GM23338 (cell line): ENCODE results near the gene SEH1L. TPM values are rescaled to one million over a fixed set of nuclear protein-coding genes. Genes with fewer than 3 reads are reported as not detected.

Source experiments
- ATAC-seq: fragments of 200-7000 bp; cut with Tn5 transposase; 3 replicates; pipeline ENCODE4 v1.9.1; 2020
- DNase-seq: peaks from one replicate; pipeline ENCODE4 v3.0.0-alpha.2; 2015; ENCODE audit warnings: low spot score
- H2AFZ ChIP-seq: fragments of 200-600 bp; sonication (generic); 2 replicates; pipeline ENCODE4 v1.8.0; 2016; ENCODE audit warnings: antibody characterized with exemption, mild to moderate bottlenecking, moderate library complexity
- H3F3A ChIP-seq: fragments of 200-600 bp; sonication (generic); replicated peaks from 2 replicates; pipeline ENCODE4 v1.8.0; 2017; ENCODE audit warnings: antibody characterized with exemption, mixed run types, low read depth
- H3K27ac ChIP-seq: fragments of 200-600 bp; sonication (generic); 2 replicates; pipeline ENCODE4 v1.6.1; 2016; ENCODE audit warnings: low read depth
- H3K27me3 ChIP-seq: fragments of 200-600 bp; sonication (generic); 2 replicates; pipeline ENCODE4 v1.8.0; 2016; ENCODE audit warnings: mild to moderate bottlenecking, mixed run types, moderate library complexity; ENCODE audit not compliant: insufficient read depth
- H3K36me3 ChIP-seq: fragments of 200-600 bp; sonication (generic); 2 replicates; pipeline ENCODE4 v1.8.0; 2016; ENCODE audit warnings: mild to moderate bottlenecking; ENCODE audit not compliant: insufficient read depth
- H3K4me1 ChIP-seq: fragments of 200-600 bp; sonication (generic); 2 replicates; pipeline ENCODE4 v1.8.0; 2016; ENCODE audit warnings: mild to moderate bottlenecking, moderate library complexity; ENCODE audit not compliant: insufficient read depth
- H3K4me2 ChIP-seq: fragments of 200-600 bp; sonication (generic); 2 replicates; pipeline ENCODE4 v1.7.1; 2017; ENCODE audit warnings: mixed run types
- H3K4me3 ChIP-seq: fragments of 200-600 bp; sonication (generic); 2 replicates; pipeline ENCODE4 v1.6.1; 2016; ENCODE audit warnings: mixed run types
- H3K79me2 ChIP-seq: fragments of 200-600 bp; sonication (generic); replicated peaks from 2 replicates; pipeline ENCODE4 v1.8.0; 2017; ENCODE audit warnings: mild to moderate bottlenecking; ENCODE audit not compliant: insufficient read depth
- H3K9me2 ChIP-seq: fragments of 200-600 bp; sonication (generic); 2 replicates; pipeline ENCODE4 v1.8.0; 2017; ENCODE audit not compliant: insufficient read depth
- H4K20me1 ChIP-seq: fragments of 200-600 bp; sonication (generic); replicated peaks from 2 replicates; pipeline ENCODE4 v1.8.0; 2017; ENCODE audit warnings: mild to moderate bottlenecking; ENCODE audit not compliant: insufficient read depth
- H3K27ac Mint-ChIP-seq: 2 replicates; pipeline ENCODE4 v1.8.0; 2020; ENCODE audit warnings: inconsistent platforms, mild to moderate bottlenecking, moderate library complexity, mixed read lengths
- H3K27me3 Mint-ChIP-seq: 3 replicates; pipeline ENCODE4 v1.8.0; 2022; ENCODE audit warnings: low read depth, mild to moderate bottlenecking, moderate library complexity, mixed read lengths, inconsistent platforms; ENCODE audit not compliant: insufficient read depth, poor library complexity
- H3K36me3 Mint-ChIP-seq: 3 replicates; pipeline ENCODE4 v1.8.0; 2021; ENCODE audit warnings: low read depth, mild to moderate bottlenecking, inconsistent platforms, moderate library complexity, mixed read lengths
- H3K4me1 Mint-ChIP-seq: 3 replicates; pipeline ENCODE4 v1.8.0; 2020; ENCODE audit warnings: mild to moderate bottlenecking, inconsistent platforms, mixed read lengths
- H3K4me3 Mint-ChIP-seq: 3 replicates; pipeline ENCODE4 v1.8.0; 2021; ENCODE audit warnings: moderate library complexity, mild to moderate bottlenecking, inconsistent platforms, mixed read lengths
- H3K9me3 Mint-ChIP-seq: 3 replicates; pipeline ENCODE4 v1.8.0; 2020; ENCODE audit warnings: moderate library complexity, mild to moderate bottlenecking, inconsistent platforms, mixed read lengths
- CTCF ChIP-seq, 2 experiments: fragments of 200-600 bp in 1 of 2; sonication (generic) in 1 of 2; conservative IDR thresholded peaks; 2 replicates each; pipeline versions ENCODE4 v1.5.1 to v1.6.1; 2016 to 2017; ENCODE audit warnings: antibody characterized with exemption in 2 of 2, low read depth in 2 of 2, mild to moderate bottlenecking in 2 of 2, moderate library complexity in 1 of 2
- EZH2 ChIP-seq: fragments of 200-600 bp; sonication (generic); IDR thresholded peaks from one replicate; pipeline ENCODE4 v1.8.0; 2017; ENCODE audit warnings: antibody characterized with exemption, mild to moderate bottlenecking, low read depth; ENCODE audit not compliant: unreplicated experiment
- EZH2phosphoT487 ChIP-seq: fragments of 200-600 bp; sonication (generic); IDR thresholded peaks from one replicate; pipeline ENCODE4 v1.8.1; 2018; ENCODE audit warnings: antibody characterized with exemption; ENCODE audit not compliant: unreplicated experiment
- JUNB ChIP-seq: IDR thresholded peaks from one replicate; pipeline ENCODE4 v1.6.1; 2016; ENCODE audit warnings: antibody characterized with exemption; ENCODE audit not compliant: unreplicated experiment
- STAT1 ChIP-seq: IDR thresholded peaks from one replicate; pipeline ENCODE4 v1.6.1; 2016; ENCODE audit warnings: antibody characterized with exemption; ENCODE audit not compliant: unreplicated experiment
- ZNF331 ChIP-seq: fragments of 250-450 bp; sonication (Bioruptor Pico); IDR thresholded peaks from 2 replicates; pipeline ENCODE4 v1.5.0; 2020; ENCODE audit warnings: low read depth, mild to moderate bottlenecking, moderate library complexity
- ZNF462 ChIP-seq: fragments of 250-450 bp; sonication (Bioruptor Pico); IDR thresholded peaks from 2 replicates; pipeline ENCODE4 v1.5.0; 2020; ENCODE audit warnings: mild to moderate bottlenecking, moderate library complexity
- polyA plus RNA-seq: library from polyadenylated mRNA; unstranded; fragments of >200 nt; fragmentation: Nextera tagmentation; extraction: Ambion mirVana; gene quantifications from 2 replicates; pipeline ENCODE4 v1.2.1, GENCODE V29; 2016
- total RNA-seq: library from RNA; depleted of rRNA; stranded (reverse); fragments of >200 nt; shearing (Covaris generic); gene quantifications from 2 replicates; pipeline ENCODE4 v1.2.3, GENCODE V29; 2014

Gene SEH1L
- total and polyA plus RNA-seq, 2 experiments from 2014 or later, result 46.9 to 72.0 TPM

- TF ChIP-seq EZH2phosphoT487, result no peak
- no peak for TF ChIP-seq STAT1
- no peak for TF ChIP-seq EZH2
- TF ChIP-seq JUNB, result no peak
These were observed 50.7 kb downstream of the SEH1L start (continued) for GRCh38 chr18:12998332-12999060.

- DNase-seq (peak; percentile 94), ATAC-seq (peak; percentile 100)
- Mint-ChIP-seq H3K36me3 (peaks cover 4% of the 10 kb centered on the region), H3K27me3 (no peaks in the 10 kb centered on the region), H3K27ac (no peak overlapping the region), H3K9me3 (no peaks in the 10 kb centered on the region), H3K4me3 (no peak overlapping the region), H3K4me1 (no peaks in the 10 kb centered on the region; the same call in 2 of the 3 replicates)
- Histone ChIP-seq H3F3A (no peaks in the 10 kb centered on the region), H2AFZ (no peak overlapping the region), H3K4me3 (no peak overlapping the region), H3K27ac (0 out of 2 replicates have a peak overlapping the region, but pooled peaks have one; percentile 35), H3K4me2 (no peak overlapping the region), H3K27me3 (no peaks in the 10 kb centered on the region), H3K79me2 (peaks cover 40% of the 10 kb centered on the region), H3K9me2 (no peaks in the 10 kb centered on the region), H3K36me3 (peaks cover 9% of the 10 kb centered on the region; the same call in 1 of the 2 replicates), H4K20me1 (peaks cover 48% of the 10 kb centered on the region), H3K4me1 (no peaks in the 10 kb centered on the region)
- TF ChIP-seq ZNF462 (CRISPR knock-in tag) (peak; percentile 62; the same call in 1 of the 2 replicates), EZH2 (no peak), CTCF (conservative IDR thresholded peaks at IDR 0.05; ENCODE audit: low read depth in 2 of 2) (peak; percentile 67 to 70), ZNF331 (CRISPR knock-in tag) (no peak)
These were observed 55.7 kb downstream of the SEH1L start for GRCh38 chr18:13003466-13003896.
